SK-MEL-5 (cell line): ENCODE data around the gene SEC14L6. TPM values are rescaled to one million over a fixed set of nuclear protein-coding genes. Genes with fewer than 3 reads are reported as not detected.
"Not testable (repeated sequence)": the region's sequence is repeated elsewhere in the genome, so short reads cannot be mapped to it uniquely, and the experiment has no call there.

Source experiments
- DNase-seq: peaks from one replicate; pipeline ENCODE4 v3.0.0-alpha.2; 2016; ENCODE audit warnings: low read depth, low spot score
- in situ Hi-C: cut with HindIII; loops from 2 replicates; pipeline ENCODE4 v1.10.0; 2016; ENCODE audit warnings: low sequenced_read_pairs, high pct_unique_total_duplicates, low pct_unique_long_range_greater_than_20kb
- total RNA-seq: library from RNA; depleted of rRNA; stranded (reverse); fragments of >200 nt; shearing (Covaris generic); gene quantifications from 2 replicates; pipeline ENCODE4 v1.2.3, GENCODE V29; 2014

Gene SEC14L6
- total RNA-seq, 1 experiment from 2014 or later, result not detected

DNA sequence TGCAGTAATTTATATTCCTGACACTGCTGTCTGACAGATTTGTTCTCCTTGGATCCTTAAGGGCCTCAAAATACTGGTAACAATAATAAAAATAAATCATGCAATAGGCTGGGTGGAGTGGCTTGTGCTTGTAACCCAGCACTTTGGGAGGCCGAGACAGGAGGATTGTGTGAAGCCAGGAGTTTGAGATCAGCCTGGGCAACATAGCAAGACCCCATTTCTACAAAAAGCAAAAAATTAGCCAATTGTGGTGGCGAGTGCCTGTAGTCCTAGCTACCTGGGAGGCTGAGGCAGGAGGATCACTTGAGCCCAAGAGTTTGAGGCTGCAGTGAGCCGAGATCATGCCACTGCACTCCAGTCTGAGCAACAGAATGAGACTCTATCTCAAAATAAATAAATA is 5.3 kb upstream of the SEC14L6 start:
- in situ Hi-C loops, DNase-seq: not testable (repeated sequence)

DNA sequence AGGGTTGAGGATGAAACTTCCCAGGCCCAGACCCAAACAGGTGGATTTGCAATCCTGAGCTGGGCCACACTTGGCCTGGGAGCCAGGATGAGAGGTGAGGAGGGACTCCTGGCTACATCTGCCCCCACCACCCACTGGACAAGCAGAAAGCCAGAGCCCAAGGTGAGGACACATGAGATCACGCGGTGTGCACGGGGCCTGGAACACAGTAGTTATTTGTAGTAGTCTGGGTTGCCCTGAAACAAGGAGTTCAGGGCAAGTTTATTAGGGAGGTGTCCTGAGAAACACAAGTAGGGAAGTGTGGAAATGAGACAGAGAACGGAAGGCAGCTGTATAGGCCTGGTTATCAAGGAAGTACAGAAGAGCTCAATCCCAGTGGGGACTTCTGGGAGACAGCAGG is 647 bp upstream of the SEC14L6 start:
- in situ Hi-C loops, result no loop called here
- DNase-seq, result peak; percentile 56

DNA sequence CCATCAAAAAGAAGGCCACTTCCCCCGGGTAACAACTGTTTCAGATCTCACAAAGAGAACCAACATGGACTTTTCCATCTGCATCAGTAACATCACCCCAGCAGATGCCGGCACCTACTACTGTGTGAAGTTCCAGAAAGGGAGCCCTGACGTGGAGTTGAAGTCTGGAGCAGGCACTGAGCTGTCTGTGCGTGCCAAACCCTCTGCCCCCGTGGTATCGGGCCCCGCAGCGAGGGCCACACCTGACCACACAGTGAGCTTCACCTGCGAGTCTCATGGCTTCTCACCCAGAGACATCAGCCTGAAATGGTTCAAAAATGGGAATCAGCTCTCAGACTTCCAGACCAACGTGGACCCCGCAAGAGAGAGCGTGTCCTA is 3.7 kb downstream of the SEC14L6 start:
- DNase-seq, result no peak
- in situ Hi-C loops, result no loop called here

DNA sequence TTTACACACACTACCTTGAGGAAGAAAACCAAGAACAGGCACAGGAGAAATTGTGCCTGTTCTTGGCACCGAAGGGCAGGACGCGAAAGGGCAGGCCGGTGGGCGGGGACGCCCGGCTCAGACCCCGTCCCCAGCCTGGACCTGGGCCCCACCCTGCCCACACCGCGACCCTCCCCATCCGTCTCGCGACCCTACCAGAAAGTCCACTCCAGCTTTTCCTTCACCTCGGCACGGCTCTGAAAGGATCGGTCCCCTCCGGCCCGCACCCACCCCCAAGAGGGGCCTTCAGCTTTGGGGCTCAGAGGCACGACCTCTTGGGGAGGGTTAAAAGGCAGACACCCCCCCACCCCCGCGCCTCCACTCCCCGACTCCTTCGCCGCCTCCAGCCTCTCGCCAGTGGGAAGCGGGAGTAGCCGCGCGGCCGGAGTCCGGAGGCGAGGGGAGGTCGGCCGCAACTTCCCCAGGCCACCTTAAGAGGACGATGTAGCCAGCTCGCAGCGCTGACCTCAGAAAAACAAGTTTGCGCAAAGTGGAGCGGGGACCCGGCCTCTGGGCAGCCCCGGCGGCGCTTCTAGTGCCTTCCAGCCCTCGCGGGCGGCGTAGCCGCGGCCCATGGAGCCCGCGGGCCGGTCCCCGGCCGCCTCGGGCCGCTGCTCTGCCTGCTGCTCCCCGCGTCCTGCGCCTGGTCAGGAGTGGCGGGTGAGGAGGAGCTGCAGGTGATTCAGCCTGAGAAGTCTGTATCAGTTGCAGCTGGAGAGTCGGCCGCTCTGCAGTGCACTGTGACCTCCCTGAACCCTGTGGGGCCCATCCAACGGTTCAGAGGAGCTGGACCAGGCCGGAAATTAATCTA is 4.4 kb downstream of the SEC14L6 start:
- in situ Hi-C loops, result no loop called here
- DNase-seq, result no peak

DNA sequence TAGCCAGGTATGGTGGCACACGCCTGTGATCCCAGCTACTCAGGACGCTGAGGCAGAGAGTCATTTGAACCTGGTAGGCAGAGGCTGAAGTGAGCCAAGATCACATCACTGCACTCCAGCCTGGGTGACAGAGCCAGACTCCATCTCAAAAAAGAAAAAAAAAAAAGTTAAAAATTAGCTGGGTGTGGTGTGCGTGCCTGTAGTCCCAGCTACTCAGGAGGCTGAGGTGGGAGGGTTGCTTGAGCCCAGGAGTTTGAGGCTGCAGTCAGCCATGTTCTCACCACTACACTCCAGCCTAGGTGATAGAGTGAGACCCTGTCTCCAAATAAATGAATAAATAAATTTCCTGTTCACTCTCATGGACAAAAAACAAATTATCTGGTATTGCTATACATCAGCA is 5.0 kb downstream of the SEC14L6 start:
- in situ Hi-C loops, DNase-seq: not testable (repeated sequence)

DNA sequence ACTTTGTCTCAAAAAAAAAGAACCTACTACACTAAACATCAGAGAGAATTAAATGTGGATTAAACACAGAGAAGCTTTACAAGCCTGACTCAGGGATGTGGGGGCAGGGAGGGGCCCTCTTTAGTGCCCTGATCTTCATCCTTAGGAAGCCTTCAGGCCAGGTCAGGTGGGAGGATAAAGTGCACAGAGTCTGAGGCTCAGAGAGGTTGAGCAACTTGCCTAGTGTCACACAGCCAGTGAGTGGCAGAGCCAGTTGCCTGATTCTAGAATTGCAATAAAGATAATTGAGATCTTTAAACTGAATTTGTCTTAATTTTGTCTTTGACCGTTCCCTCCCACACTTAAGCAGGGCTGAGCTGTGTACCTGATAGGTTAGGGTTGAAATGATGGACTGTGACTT is 7.2 kb downstream of the SEC14L6 start:
- in situ Hi-C loops, result no loop called here
- DNase-seq, result no peak

DNA sequence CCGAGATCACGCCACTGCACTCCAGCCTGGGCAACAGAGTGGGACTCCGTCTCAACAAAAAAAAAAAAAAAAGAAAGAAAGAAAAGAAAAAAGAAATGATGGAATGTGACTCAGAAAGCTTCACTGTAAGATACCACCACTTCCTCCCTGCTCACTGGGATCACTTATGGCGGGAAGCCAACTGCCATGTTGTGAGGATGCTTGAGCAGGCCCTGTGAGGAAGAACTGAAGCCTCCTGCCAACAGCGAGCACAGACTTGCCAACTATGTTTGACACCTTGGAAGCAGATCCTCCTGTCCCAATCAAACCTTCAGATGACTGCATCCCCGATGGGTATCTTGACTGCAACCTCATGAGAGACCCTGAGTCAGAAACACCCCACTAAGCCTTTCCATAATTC is 8.3 kb downstream of the SEC14L6 start:
- in situ Hi-C loops, result no loop called here
- no peak for DNase-seq

DNA sequence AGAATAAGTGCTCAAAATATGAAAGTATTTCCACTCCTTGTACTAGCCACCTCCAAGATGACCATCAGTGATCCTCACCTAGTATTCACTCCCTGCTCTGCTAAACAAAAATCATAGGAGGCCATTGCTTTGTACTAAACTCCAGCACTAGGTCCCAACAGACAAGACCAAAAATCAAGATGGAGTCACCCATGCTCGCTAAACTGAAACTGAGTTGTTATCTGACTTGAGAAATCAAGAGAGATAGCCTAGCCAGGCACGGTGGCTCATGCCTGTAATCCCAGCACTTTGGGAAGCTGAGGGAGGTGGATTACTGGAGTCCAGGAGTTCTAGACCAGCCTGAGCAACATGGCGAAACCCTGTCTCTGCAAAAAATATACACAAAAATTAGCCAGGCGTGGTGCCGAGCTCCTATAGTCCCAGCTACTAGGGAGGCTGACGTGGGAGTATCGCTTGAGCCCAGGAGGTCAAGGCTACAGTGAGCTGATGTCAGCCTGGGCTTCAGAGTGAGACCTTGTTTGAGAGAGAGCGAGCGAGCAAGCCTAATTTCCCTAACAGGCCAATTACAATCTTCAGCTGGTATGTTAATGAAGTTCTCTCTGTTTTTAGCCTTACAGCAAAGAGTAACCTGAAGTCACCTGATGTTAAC is 9.3 kb downstream of the SEC14L6 start:
- in situ Hi-C loops, result no loop called here
- no peak for DNase-seq

DNA sequence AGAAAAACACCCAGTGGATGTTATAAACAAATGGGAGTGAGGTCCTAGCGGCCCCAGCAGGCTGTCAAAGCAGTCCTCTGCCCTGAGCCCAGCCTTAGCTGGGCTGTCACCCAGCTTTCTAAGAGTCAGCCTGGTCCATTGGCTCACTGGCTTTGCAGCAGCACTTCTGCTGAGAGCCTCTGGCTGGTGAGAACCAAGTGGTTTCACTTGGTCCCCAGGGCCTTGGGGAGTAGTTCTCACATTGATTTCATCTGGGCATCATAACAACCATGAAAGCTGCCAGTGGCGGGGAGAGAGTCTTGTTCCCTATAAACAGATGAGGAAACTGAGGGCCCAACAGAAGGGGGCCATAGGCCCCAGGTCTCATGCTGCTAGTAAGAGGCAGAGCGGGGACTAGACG is 11.4 kb downstream of the SEC14L6 start:
- in situ Hi-C loops, result no loop called here
- no peak for DNase-seq

DNA sequence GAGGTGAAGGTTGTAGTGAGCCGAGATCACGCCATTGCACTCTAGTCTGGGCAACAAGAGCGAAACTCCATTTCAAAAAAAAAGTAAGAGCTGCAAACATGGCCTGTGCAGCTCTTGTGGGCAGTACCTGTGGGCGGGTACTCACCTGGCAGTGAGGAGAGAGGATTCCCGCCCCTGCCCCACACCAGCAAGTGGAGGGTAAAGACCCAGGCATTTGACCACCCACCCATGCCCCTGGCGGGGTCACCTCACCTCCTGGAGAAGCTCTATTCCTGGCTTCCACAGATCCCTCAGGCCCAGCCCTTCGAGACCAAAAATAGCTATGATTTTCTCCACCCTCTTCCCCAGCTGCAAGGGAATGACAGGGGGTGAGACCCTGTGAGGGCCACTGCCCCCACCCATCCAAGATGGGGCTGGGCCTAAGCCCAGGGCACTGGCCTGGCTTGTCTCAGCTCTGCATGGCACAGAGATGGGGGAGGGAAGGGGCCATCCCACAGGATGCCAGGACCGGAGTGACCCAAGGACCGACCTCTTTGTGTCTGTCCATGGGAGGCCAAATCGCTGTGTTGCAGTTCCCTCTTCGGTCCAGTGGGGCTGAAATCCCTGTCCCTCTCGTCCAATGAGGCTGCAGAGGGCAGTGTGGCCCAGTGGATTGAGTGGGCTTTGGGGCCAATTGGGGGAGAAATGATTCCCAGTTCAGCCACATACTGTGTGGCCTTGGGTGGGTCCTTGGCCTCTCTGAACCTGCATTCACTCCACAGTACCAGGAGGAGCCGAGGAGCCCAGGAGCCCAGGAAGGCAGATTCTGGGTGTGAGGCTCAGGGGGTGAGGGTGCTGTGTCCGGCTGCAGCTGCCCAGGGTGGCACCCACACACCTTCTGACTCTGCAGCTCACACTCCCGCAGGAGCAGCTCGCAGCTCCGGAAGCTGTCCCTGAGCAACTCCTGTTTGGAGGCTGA is 14.6 kb downstream of the SEC14L6 start:
- in situ Hi-C loops, result no loop called here
- DNase-seq, result peak; percentile 20

DNA sequence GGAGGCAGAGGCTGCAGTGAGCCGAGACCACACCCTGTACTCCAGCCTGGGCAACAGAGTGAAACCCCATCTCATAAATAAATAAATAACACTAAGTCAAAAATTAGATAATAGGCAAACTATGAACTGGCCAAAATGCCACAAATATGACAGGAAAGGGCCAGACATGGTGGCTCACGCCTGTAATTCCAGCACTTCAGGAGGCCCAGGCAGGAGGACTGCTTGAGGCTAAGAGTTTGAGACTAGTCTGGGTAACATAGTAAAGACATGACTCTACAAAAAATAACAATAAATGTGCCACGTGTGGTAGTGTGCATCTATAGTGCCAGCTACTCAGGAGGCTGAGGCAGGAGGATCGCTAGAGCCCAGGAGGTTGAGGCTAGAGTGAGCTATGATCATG is 19.9 kb downstream of the SEC14L6 start:
- in situ Hi-C loops, result no loop called here
- no peak for DNase-seq

DNA sequence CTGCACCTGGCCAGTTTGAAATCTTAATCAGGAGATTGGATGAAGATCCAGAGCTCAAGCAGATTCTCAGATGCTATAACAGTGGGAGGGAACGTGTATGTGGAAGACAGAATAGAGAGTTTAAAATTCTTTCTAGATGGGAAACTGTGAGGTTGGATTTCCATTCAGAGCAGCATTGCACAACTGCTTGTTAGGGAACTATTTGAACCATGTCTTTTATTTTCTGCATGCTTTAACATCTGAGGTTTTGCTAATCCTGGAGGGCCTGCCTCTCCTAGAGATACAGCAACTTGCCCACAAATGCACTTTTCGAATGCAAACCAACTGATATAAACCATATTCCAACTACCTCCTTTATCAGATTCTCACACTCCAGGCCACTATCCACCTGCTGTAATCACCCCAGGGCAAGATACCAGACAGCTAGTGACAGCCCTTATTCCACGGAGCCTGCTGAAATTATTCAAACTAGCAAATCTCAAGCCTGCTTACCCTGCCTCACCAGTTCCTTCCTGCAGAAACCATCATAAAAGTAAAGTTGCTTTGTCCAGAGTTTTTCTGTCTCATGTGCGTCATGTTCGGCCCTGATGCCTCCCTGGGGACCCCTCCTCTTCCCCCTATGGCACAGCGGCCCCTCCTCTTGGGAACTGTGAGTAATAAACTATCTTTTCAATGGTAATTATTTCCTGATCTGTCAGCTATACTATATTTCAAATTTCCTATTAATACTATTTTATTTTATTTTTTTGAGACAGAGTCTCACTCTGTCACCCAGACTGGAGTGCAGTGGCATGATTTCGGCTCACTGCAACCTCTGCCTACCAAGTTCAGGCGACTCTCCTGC is 22.7 kb downstream of the SEC14L6 start:
- no peak for DNase-seq
- in situ Hi-C loops, result no loop called here

DNA sequence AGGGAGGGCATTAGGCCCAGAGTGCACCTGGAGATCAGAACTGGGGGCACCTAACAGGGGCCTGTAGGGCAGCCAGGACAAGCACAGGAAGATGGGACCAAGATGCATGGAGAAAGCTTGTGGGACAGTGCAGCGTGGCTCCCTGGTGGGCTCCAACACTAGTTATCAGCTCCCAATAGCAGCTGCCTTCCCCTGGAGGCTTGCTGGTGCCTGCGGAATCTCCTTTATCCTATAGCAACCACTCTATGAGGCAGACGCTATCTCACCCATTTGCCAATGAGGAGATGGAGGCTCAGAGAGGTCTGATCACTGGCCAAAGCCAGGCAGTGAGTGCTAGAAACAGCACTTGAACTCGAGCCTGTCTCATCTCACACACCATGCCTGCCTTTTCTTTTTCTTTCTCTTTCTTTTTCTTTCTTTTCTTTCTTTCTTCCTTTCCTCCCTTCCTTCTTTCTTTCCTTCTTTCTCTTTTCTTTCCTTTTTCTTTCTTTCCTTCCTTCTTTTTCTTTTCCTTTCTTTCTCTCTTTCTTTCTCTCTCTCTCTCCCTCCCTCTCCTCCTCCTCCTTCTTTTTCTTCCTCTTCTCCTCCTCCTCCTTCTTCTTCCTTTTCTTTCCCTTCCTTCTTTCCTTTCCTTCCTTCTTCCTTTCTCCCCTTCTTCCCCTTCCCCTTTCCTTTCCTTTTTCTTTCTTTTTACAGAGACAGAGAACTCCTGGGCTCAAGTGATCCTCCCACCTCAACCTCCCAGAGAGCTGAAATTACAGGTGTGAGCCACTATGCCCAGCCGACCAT is 25.0 kb downstream of the SEC14L6 start:
- no peak for DNase-seq
- in situ Hi-C loops, result no loop called here

DNA sequence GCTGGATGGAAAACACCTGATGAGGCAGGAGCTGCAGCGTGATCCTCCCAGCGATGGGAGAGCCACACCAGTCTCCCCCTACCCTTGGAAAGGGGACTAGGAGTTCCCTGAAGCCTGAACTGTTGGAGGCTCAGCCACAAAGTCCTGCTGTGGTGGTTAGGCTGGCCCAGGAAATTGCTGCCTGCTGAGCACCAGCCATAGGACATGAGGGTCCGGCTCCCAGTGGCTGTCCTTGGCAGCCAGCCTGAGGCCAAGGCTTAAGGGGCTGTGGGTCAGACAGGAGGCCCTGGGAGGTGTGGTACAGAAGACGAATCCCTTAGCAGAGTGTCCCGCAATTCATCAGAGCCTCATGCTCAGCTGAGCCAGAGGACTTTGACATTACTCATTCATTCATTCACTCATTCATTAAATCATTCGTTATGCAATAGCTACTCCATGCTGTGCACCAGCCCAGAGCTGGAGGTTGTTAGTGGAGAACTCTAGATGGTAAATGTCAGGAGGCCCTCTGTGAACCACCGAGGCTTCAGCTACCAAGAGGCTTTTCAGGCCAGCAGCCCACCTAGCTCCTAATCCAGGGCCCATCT is 26.6 kb downstream of the SEC14L6 start:
- in situ Hi-C loops, result no loop called here
- no peak for DNase-seq

DNA sequence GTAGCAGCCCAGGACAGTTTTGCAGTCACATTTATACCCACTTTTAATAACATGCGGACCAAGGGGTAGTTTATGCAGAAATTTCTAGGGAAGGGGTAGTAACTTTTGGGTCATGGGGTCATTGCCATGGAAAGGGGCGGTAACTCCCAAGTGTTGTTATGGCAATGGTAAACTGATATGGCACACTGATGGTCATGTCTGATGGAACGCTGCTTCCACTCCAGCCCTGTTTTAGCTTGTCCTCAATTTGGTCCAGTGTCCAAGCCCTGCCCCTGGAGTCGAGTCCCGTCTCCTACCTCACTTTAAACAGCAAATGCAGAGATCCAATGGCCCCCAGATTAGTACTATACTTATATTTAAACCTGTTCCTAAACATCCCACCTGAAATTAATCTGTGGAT is 29.8 kb downstream of the SEC14L6 start:
- in situ Hi-C loops, result no loop called here

DNA sequence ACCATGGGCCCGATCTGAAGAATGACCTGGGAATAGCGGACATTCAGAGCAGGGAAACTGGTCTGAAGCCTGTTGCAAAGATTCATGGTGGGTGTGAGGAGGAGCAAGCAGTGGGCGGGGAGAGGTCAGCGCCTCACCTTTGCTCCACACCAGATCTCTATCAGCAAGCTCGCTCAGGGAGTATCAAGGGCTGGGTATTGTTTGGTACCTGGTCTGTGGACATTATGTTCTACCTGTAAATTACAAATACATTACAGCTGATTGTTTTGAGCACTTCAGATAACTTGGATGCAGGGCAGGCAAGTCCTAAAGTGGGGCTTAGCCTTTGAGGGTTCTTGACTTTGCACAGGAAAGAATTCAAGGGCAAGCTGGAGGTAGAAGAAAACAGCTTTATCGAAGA is 30.3 kb downstream of the SEC14L6 start:
- DNase-seq, result no peak
- in situ Hi-C loops, result no loop called here

More for the DNA sequence above, 29.8 kb downstream of the SEC14L6 start:
- no peak for DNase-seq
